COLO668 (cell line): ENCODE data around the gene BCAR3.
"Not testable (repeated sequence)": the region's sequence is repeated elsewhere in the genome, so short reads cannot be mapped to it uniquely, and the experiment has no call there.

Source experiments
- DNase-seq: peaks from one replicate; lab custom pipeline; 2025; ENCODE audit not compliant: unreplicated experiment; lab: John Stamatoyannopoulos, UW

Gene BCAR3

GRCh38 chr1:93690341-93690740, 8.7 kb upstream of the BCAR3 start:
- DNase-seq = no peak

GRCh38 chr1:93689521-93690223, 8.0 kb upstream of the BCAR3 start:
- no peak for DNase-seq

- DNase-seq = no peak
Observed at GRCh38 chr1:93687542-93687941, 5.9 kb upstream of the BCAR3 start.

- DNase-seq = no peak
Observed at GRCh38 chr1:93686504-93687250, 5.0 kb upstream of the BCAR3 start.

- DNase-seq = no peak
Observed at GRCh38 chr1:93685918-93686317, 4.3 kb upstream of the BCAR3 start.

- no peak for DNase-seq
Observed at GRCh38 chr1:93683234-93683633, 1.6 kb upstream of the BCAR3 start.

- DNase-seq = peak; percentile 72
Observed at GRCh38 chr1:93681989-93682412, 364 bp upstream of the BCAR3 start.

GRCh38 chr1:93680420-93681100, 1.1 kb downstream of the BCAR3 start:
- peak; percentile 77 for DNase-seq

- no peak for DNase-seq
Observed at GRCh38 chr1:93680076-93680419, 1.6 kb downstream of the BCAR3 start.

- DNase-seq = no peak
Observed at GRCh38 chr1:93679546-93679945, 2.1 kb downstream of the BCAR3 start.

- DNase-seq = no peak
Observed at GRCh38 chr1:93678946-93679480, 2.6 kb downstream of the BCAR3 start.

- no peak for DNase-seq
Observed at GRCh38 chr1:93678491-93678890, 3.1 kb downstream of the BCAR3 start.

- DNase-seq = no peak
Observed at GRCh38 chr1:93677729-93678128, 3.9 kb downstream of the BCAR3 start.

- DNase-seq = no peak
Observed at GRCh38 chr1:93676427-93676826, 5.2 kb downstream of the BCAR3 start.

GRCh38 chr1:93675931-93676330, 5.7 kb downstream of the BCAR3 start:
- no peak for DNase-seq

- no peak for DNase-seq
Observed at GRCh38 chr1:93675271-93675670, 6.4 kb downstream of the BCAR3 start.

GRCh38 chr1:93674071-93674470, 7.6 kb downstream of the BCAR3 start:
- not testable (repeated sequence) for DNase-seq

GRCh38 chr1:93673163-93673829, 8.3 kb downstream of the BCAR3 start:
- DNase-seq = no peak

GRCh38 chr1:93672477-93673162, 9.0 kb downstream of the BCAR3 start:
- no peak for DNase-seq

- no peak for DNase-seq
Observed at GRCh38 chr1:93672069-93672468, 9.6 kb downstream of the BCAR3 start.
